GM12872 (cell line): ENCODE results near the gene CASZ1.

Source experiments
- CTCF ChIP-seq: IDR thresholded peaks from 3 replicates; pipeline ENCODE4 v1.5.1; 2011; ENCODE audit warnings: low read depth, mild to moderate bottlenecking, low read length, moderate library complexity; ENCODE audit not compliant: insufficient read depth

Gene CASZ1

DNA sequence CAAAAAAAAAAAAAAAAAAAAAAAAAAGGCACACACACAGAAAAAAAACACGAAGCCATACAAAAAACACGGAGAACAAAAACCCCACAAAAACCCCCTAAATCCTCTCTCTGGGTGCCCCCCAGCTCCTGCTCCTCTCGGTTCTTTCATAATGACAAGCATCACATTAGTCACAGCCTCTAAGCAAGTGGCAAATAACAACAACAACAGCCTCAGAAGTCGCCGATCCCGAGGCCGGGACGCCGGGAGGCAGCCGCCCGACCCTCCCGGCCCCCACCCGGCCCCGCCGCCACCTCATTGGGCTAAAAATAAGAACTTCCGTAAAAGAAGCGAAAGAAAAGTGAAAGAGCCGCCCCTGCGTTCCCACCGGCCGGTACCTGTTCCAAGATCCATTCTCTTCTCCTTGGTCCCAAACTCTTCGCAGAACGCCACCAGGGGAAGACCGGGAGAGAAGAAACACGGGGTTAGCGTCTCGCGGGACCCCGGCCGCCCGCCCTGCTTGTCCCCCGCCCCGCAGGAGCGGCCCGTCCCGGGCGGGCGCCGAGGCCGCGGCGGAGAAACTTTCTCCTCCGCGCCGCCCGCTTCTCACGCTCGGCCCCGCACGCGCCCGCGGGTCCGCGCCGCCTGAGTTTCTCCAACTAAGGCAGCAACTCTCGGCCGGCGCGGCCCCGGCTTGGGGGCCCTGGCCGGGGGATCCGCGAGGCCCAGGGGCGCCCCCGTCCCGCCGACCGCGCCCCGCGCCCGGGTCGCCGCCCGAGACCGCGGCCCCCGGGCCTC lies 102.8 kb downstream of the CASZ1 start:
- no peak for TF ChIP-seq CTCF

GRCh38 chr1:10693152-10693496 lies 103.3 kb downstream of the CASZ1 start:
- TF ChIP-seq CTCF, result no peak

DNA sequence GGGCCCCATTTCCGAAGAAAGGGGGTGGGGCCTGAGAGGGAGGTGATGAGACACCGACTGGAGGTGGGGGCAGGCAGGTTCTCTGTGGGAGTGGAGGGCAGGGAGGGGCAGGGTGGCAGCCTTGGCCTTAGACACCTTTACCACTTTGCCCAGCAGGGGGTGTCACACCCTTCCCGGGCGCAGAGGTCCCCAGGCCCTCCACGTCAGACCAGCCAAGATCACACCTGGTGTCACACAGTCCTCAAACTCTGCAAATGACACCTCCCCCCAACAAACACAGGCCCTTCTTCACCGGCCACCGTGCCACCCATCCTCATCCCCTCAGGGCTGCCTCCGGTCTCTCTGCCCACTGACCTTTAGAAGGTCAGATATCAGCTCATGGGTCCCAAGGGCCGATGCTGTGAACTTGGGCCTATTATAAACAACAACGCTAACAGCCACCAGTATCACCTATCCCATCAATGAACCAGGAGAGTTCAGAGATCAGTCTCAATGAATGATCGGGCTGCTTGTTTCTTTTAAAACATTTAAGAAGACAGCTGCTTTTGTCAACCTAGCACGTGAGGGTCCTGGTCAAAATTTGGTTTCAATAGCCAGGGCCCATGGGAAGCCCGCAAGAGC lies 103.9 kb downstream of the CASZ1 start:
- peak; percentile 85 for TF ChIP-seq CTCF

- no peak for TF ChIP-seq CTCF
These were observed 104.7 kb downstream of the CASZ1 start for GRCh38 chr1:10691740-10692125.

GRCh38 chr1:10691075-10691739 lies 105.2 kb downstream of the CASZ1 start:
- no peak for TF ChIP-seq CTCF

GRCh38 chr1:10690484-10690883 lies 106.0 kb downstream of the CASZ1 start:
- TF ChIP-seq CTCF, result 0 out of 3 replicates have a peak, but pooled peaks have one; percentile 8

- no peak for TF ChIP-seq CTCF
These were observed 108.0 kb downstream of the CASZ1 start for GRCh38 chr1:10688409-10688786.
